K562 (cell line): ENCODE data around the gene RPL28. TPM values are rescaled to one million over a fixed set of nuclear protein-coding genes. Genes with fewer than 3 reads are reported as not detected.
A peak's percentile ranks its signal among the peaks of the same experiment; 100 is the strongest.

Experiments
- ARID3B ChIP-seq: fragments of 250-450 bp; sonication (Bioruptor Pico); IDR thresholded peaks from 2 replicates; pipeline ENCODE4 v1.4.0; 2020; ENCODE audit warnings: borderline replicate concordance
- ATF4 ChIP-seq: fragments of 450-650 bp; formaldehyde crosslinking; IDR thresholded peaks from 2 replicates; pipeline ENCODE4 v1.4.0; 2022; ENCODE audit warnings: mild to moderate bottlenecking, moderate library complexity
- C11orf30 ChIP-seq: fragments of 450-650 bp; IDR thresholded peaks from 2 replicates; pipeline ENCODE4 v1.6.1; 2016; ENCODE audit warnings: low read depth, mild to moderate bottlenecking
- ESRRA ChIP-seq: fragments of 450-650 bp; IDR thresholded peaks from 2 replicates; pipeline ENCODE4 v1.6.1; 2014; ENCODE audit warnings: low read depth, mild to moderate bottlenecking, moderate library complexity, borderline replicate concordance
- EWSR1 ChIP-seq: fragments of 450-650 bp; IDR thresholded peaks from 2 replicates; pipeline ENCODE4 v1.6.1; 2018; ENCODE audit warnings: borderline replicate concordance, mild to moderate bottlenecking, low read depth, moderate library complexity; ENCODE audit not compliant: partially characterized antibody
- HLTF ChIP-seq: fragments of 450-650 bp; IDR thresholded peaks from 2 replicates; pipeline ENCODE4 v1.6.1; 2016
- HMGXB4 ChIP-seq: sonication (generic); formaldehyde crosslinking; IDR thresholded peaks from 2 replicates; pipeline ENCODE4 v1.8.1; 2023; ENCODE audit warnings: mild to moderate bottlenecking, missing genetic modification reagents
- HNRNPL ChIP-seq: fragments of 200-400 bp; formaldehyde crosslinking; IDR thresholded peaks from 2 replicates; pipeline ENCODE4 v1.6.1; 2017; ENCODE audit warnings: low read depth, mild to moderate bottlenecking, low read length
- ILK ChIP-seq: fragments of 450-650 bp; IDR thresholded peaks from 2 replicates; pipeline ENCODE4 v1.6.1; 2016; ENCODE audit warnings: missing genetic modification characterization, low read depth, mild to moderate bottlenecking, missing compliant biosample characterization, moderate library complexity, borderline replicate concordance
- NFIX ChIP-seq: fragments of 250-450 bp; sonication (Bioruptor Pico); IDR thresholded peaks from 2 replicates; pipeline ENCODE4 v1.4.0; 2020; ENCODE audit warnings: low read depth, mild to moderate bottlenecking, moderate library complexity
- NR0B1 ChIP-seq: fragments of 450-650 bp; IDR thresholded peaks from one replicate; pipeline ENCODE4 v1.6.1; 2018; ENCODE audit warnings: mild to moderate bottlenecking, moderate library complexity; ENCODE audit not compliant: partially characterized antibody
- NR2C2 ChIP-seq, 2 experiments: fragments of 200-800 bp in 1 of 2; sonication (Bioruptor generic) in 1 of 2; sonication (generic) in 1 of 2; formaldehyde crosslinking in 1 of 2; IDR thresholded peaks; 2 replicates each; pipeline versions ENCODE4 v1.6.1 to v1.8.0; 2016 to 2022; ENCODE audit warnings: mild to moderate bottlenecking in 1 of 2, missing compliant biosample characterization in 1 of 2, missing genetic modification characterization in 1 of 2, missing genetic modification reagents in 1 of 2
- SIRT6 ChIP-seq: IDR thresholded peaks from one replicate; pipeline ENCODE4 v1.6.1; 2012; ENCODE audit warnings: low read depth, mild to moderate bottlenecking, control low read depth, inconsistent platforms, low read length, moderate library complexity
- SRSF3 ChIP-seq: fragments of 200-400 bp; formaldehyde crosslinking; IDR thresholded peaks from 2 replicates; pipeline ENCODE4 v1.6.1; 2016; ENCODE audit warnings: mild to moderate bottlenecking, low read length, moderate library complexity; ENCODE audit not compliant: insufficient read depth
- ZC3H4 ChIP-seq: sonication (generic); formaldehyde crosslinking; IDR thresholded peaks from 2 replicates; pipeline ENCODE4 v1.9.0; 2021; ENCODE audit warnings: missing genetic modification reagents, borderline replicate concordance
- ZNF395 ChIP-seq: fragments of 200-800 bp; sonication (Bioruptor generic); IDR thresholded peaks from 2 replicates; pipeline ENCODE4 v1.6.1; 2017; ENCODE audit warnings: missing genetic modification characterization, missing compliant biosample characterization
- ZNF717 ChIP-seq: fragments of 250-450 bp; sonication (Bioruptor Pico); IDR thresholded peaks from 2 replicates; pipeline ENCODE4 v1.5.0; 2021
- ZNF766 ChIP-seq: fragments of 200-800 bp; sonication (Bioruptor generic); conservative IDR thresholded peaks from 2 replicates; pipeline ENCODE4 v1.6.1; 2016; ENCODE audit warnings: missing genetic modification characterization, missing compliant biosample characterization
- polyA plus RNA-seq, 8 experiments: library from polyadenylated mRNA; depleted of rRNA in 4 of 8; stranded (reverse) in 5 of 8; unstranded in 3 of 8; fragments of >200 nt; fragmentation: Nextera tagmentation in 2 of 8; fragmentation: Illumina TruSeq in 1 of 8; extraction: Ambion mirVana in 2 of 8; extraction: Trizol in 1 of 8; gene quantifications; 2 replicates each; pipeline versions ENCODE4 v1.2.1 to v1.2.3, GENCODE V29; 2011 to 2014; ENCODE audit warnings: inconsistent platforms in 1 of 8, missing spikeins in 1 of 8
- total RNA-seq, 7 experiments: library from RNA; depleted of rRNA in 6 of 7; stranded (reverse); fragments of >200 nt in 6 of 7; fragmentation: Illumina TruSeq in 2 of 7; extraction: Trizol in 2 of 7; gene quantifications; 2 replicates each; pipeline versions ENCODE4 v1.2.1 to v1.2.3, GENCODE V29; 2011 to 2021; ENCODE audit warnings: low replicate concordance in 1 of 7

RPL28 gene
- total and polyA plus RNA-seq, 9 of the 15 experiments (the other 6 are each of a cell fraction or from before 2014, with no cell fraction given): 124 to 3,106 (median 622) TPM

GRCh38 chr19:55407800-55408532 lies 22.2 kb downstream of the RPL28 start (continued):
- no peak for TF ChIP-seq NR0B1
- no peak for TF ChIP-seq ZC3H4 (CRISPR knock-in tag)
- TF ChIP-seq NFIX (CRISPR knock-in tag): no peak
- TF ChIP-seq ZNF717: no peak
- no peak for TF ChIP-seq NR2C2 (CRISPR knock-in tag; IDR thresholded peaks at IDR 0.05)
- TF ChIP-seq NR2C2 (tag; IDR thresholded peaks at IDR 0.05): peak; percentile 84
- no peak for TF ChIP-seq ILK
- peak; percentile 66; the same call in 1 of the 2 replicates for TF ChIP-seq ZNF766 (CRISPR knock-in tag)
- no peak for TF ChIP-seq SIRT6
- TF ChIP-seq ARID3B (CRISPR knock-in tag): no peak
- TF ChIP-seq ATF4 (CRISPR knock-in tag): no peak
- TF ChIP-seq ZNF395: peak; percentile 55; the same call in 1 of the 2 replicates
- no peak for TF ChIP-seq SRSF3
- no peak for TF ChIP-seq HLTF
- peak; percentile 62; the same call in 1 of the 2 replicates for TF ChIP-seq ESRRA
- no peak for TF ChIP-seq EWSR1
- TF ChIP-seq C11orf30: peak; percentile 18; the same call in 1 of the 2 replicates
- TF ChIP-seq HMGXB4: peak; percentile 21; the same call in 1 of the 2 replicates
- no peak for TF ChIP-seq HNRNPL
